GM12875 (cell line): ENCODE measurements around the gene ADAMTS13.

ENCODE experiments used
- H3K4me3 ChIP-seq: one replicate; pipeline ENCODE4 v1.5.1; 2011; ENCODE audit warnings: low read depth, low read length, control low read depth
- TF ChIP-seq, protein P1 (sequence below): IDR thresholded peaks from 2 replicates; pipeline ENCODE4 v1.5.1; 2011; ENCODE audit warnings: low read depth, mild to moderate bottlenecking, control low read depth, inconsistent platforms, low read length, moderate library complexity, borderline replicate concordance; ENCODE audit not compliant: insufficient read depth

Gene ADAMTS13

DNA sequence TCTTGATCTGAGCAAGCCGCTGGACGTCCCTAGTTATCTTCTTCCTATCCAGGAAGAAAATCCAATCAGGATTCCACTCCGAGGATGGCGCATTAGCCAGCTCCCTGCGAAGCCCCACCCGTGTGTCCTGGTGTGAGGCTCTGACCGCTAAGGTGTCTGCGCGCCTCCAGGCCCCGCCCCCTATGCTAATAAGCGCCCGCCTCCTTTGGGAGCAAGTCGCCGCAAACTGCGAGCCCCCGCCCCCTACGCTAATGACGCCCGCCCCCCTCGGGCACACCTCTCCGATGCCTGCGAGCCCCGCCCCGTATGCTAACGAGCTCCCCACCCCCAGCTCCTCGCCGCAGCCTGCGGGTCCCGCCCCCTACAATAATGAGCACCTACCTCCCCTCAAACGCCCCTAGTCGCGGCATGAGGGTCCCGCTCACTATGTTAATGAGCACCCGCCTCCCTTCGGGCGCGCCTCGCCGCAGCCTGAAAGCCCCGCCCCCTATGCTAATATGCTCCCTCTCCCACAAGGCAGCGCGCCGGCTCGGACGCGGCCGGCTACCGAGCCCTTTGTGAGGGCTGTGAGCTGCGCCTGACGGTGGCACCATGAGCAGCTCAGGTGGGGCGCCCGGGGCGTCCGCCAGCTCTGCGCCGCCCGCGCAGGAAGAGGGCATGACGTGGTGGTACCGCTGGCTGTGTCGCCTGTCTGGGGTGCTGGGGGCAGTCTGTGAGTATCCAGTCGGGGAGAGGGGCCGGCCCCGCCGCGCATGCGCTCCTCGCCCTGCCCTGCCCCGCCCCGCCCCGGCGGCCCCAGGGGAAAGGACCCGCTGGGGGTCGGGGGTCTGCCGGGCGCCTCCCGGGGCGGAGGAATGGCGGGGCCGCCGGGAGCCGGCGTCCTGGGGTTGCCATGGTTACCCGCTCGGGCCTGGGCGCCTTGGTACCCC lies 37.6 kb downstream of the ADAMTS13 start, which contains the start of gene CACFD1:
CACFD1 (plus strand) TSS at position 503 of the 929 bp plus-strand sequence; CDS start at position 592, 89 bp downstream.
- H3K4me3 ChIP-seq: peak within 1 kb of the TSS; percentile 79
- TF ChIP-seq, protein P1, sequence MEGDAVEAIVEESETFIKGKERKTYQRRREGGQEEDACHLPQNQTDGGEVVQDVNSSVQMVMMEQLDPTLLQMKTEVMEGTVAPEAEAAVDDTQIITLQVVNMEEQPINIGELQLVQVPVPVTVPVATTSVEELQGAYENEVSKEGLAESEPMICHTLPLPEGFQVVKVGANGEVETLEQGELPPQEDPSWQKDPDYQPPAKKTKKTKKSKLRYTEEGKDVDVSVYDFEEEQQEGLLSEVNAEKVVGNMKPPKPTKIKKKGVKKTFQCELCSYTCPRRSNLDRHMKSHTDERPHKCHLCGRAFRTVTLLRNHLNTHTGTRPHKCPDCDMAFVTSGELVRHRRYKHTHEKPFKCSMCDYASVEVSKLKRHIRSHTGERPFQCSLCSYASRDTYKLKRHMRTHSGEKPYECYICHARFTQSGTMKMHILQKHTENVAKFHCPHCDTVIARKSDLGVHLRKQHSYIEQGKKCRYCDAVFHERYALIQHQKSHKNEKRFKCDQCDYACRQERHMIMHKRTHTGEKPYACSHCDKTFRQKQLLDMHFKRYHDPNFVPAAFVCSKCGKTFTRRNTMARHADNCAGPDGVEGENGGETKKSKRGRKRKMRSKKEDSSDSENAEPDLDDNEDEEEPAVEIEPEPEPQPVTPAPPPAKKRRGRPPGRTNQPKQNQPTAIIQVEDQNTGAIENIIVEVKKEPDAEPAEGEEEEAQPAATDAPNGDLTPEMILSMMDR: no peak

DNA sequence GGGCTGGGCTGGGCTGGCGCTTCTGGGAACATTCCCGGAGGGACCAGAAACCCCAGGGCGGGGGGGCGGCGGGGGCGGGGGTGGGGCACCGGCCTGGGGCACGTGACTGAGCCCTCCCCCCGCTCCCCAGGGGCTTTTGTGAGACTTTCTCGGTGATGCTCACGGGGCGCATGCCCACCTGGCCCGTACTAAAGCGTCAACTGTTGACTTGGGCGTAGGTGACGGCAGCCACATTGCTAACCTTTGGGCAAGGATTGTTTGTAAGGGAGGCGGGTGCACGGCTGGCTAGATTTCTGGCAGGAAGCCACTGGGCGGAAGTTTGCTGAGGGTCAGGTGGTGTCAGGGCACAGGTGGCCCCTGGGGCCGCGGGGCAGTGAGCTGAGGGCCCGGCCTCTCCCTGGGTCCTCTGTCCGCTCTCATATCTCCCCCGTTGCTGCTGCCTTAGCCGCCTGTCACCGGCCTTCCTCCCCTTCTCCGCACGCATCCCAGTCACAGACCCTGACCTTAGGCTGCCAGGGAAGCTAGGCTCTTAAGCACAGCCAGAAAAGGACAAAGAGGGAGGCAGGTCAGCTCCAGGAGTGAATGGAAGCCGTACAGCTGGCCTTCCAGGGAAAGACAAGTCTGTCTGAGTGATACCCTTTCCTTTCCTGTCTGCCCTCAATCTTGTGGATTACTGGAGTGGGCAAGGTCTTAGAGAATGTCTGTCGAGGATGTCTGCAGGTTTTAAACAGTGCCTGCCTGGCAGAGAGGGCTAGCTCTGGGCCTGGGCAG lies 38.4 kb downstream of the ADAMTS13 start:
- H3K4me3 ChIP-seq: peak overlapping the region; percentile 79
- TF ChIP-seq, protein P1: no peak

GRCh38 chr9:133461975-133462374 lies 39.8 kb downstream of the ADAMTS13 start:
- TF ChIP-seq, protein P1: no peak
- H3K4me3 ChIP-seq: no peak overlapping the region

GRCh38 chr9:133463234-133463863 lies 41.2 kb downstream of the ADAMTS13 start:
- TF ChIP-seq, protein P1: peak; percentile 28; the same call in 1 of the 2 replicates
- H3K4me3 ChIP-seq: no peak overlapping the region

DNA sequence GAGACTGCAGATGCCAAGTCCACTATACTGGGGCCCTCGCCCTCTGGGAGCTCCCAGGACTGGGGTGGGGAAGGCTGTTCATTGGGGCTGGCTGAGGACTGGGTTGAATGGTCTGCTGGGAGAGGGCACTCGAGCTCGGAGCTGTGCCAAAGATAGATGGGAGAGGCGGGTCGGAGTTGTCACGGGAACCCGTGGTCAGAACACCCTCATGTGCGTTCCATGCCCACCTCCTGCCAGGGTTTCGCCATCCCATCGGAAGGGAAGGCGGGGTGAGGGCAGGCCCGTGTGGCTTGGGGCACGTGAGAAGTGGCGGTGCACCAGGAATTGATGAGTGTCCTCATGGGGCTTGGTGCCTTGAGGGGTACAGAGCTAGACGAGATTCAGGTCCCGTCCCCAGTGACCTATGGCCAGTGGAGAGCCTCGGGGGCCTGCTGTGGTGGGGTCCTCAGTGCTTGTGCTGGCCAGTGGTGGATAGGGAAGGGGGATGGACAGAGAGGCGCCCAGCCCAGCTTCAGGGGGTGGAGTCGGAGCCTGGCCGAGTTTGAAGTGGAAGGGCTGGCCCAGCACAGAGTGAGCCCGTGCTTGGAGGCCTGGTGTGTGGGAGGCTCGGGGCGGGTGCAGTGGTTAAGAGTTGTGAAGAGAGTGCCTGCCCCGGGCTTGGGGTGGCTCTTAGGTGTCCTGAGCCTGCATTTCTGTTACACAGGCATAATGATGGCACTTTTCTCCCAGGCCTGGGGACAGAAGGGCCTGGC lies 41.9 kb downstream of the ADAMTS13 start:
- TF ChIP-seq, protein P1: no peak
- H3K4me3 ChIP-seq: no peak overlapping the region

GRCh38 chr9:133464638-133465037 lies 42.5 kb downstream of the ADAMTS13 start:
- H3K4me3 ChIP-seq: no peak overlapping the region
- TF ChIP-seq, protein P1: no peak
